DOHH2 (cell line): ENCODE data around the gene NRDE2.

ENCODE experiments used
- H3F3A ChIP-seq: fragments of 200-600 bp; sonication (generic), shearing (Covaris generic); 2 replicates; pipeline ENCODE4 v1.6.0; 2016; ENCODE audit warnings: antibody characterized with exemption, mild to moderate bottlenecking; ENCODE audit not compliant: control insufficient read depth, insufficient read depth
- H3K27ac ChIP-seq: fragments of 200-600 bp; sonication (generic); 2 replicates; pipeline ENCODE4 v1.5.1; 2014; ENCODE audit warnings: low read depth, mild to moderate bottlenecking, low read length, moderate library complexity
- H3K27me3 ChIP-seq: fragments of 200-600 bp; sonication (generic); 2 replicates; pipeline ENCODE4 v1.6.1; 2014; ENCODE audit warnings: mild to moderate bottlenecking, low read length, mixed read lengths; ENCODE audit not compliant: control insufficient read depth
- H3K36me3 ChIP-seq: fragments of 200-600 bp; sonication (generic); 2 replicates; pipeline ENCODE4 v1.6.1; 2014; ENCODE audit warnings: mild to moderate bottlenecking, low read length, moderate library complexity, mixed read lengths; ENCODE audit not compliant: control insufficient read depth
- H3K4me1 ChIP-seq: fragments of 200-600 bp; sonication (generic); 2 replicates; pipeline ENCODE4 v1.6.1; 2014; ENCODE audit warnings: mild to moderate bottlenecking, low read length, mixed read lengths; ENCODE audit not compliant: control insufficient read depth
- H3K4me2 ChIP-seq: fragments of 200-600 bp; sonication (generic); 2 replicates; pipeline ENCODE4 v1.6.0; 2014; ENCODE audit warnings: mild to moderate bottlenecking, low read length, moderate library complexity
- H3K4me3 ChIP-seq: fragments of 200-600 bp; sonication (generic); 2 replicates; pipeline ENCODE4 v1.5.1; 2014; ENCODE audit warnings: mild to moderate bottlenecking, low read length, mixed read lengths
- H3K79me2 ChIP-seq: fragments of 200-600 bp; sonication (generic); 2 replicates; pipeline ENCODE4 v1.6.1; 2014; ENCODE audit warnings: mild to moderate bottlenecking, low read length, mixed read lengths; ENCODE audit not compliant: control insufficient read depth
- H3K9me2 ChIP-seq: fragments of 200-600 bp; sonication (generic); replicated peaks from 2 replicates; pipeline ENCODE4 v1.6.1; 2014; ENCODE audit warnings: mild to moderate bottlenecking, low read length, mixed read lengths; ENCODE audit not compliant: control insufficient read depth
- H3K9me3 ChIP-seq: fragments of 200-600 bp; sonication (generic); 2 replicates; pipeline ENCODE4 v1.6.1; 2014; ENCODE audit warnings: antibody characterized with exemption, low read length, mixed read lengths; ENCODE audit not compliant: control insufficient read depth, insufficient read depth
- H4K20me1 ChIP-seq: fragments of 200-600 bp; sonication (generic); 2 replicates; pipeline ENCODE4 v1.6.0; 2014; ENCODE audit warnings: low read depth, mild to moderate bottlenecking, antibody characterized with exemption, low read length, moderate library complexity; ENCODE audit not compliant: control insufficient read depth, insufficient read depth
- EZH2phosphoT487 ChIP-seq: fragments of 200-600 bp; sonication (generic); IDR thresholded peaks from 2 replicates; pipeline ENCODE4 v1.6.1; 2017; ENCODE audit warnings: borderline replicate concordance, mild to moderate bottlenecking, antibody characterized with exemption, low read length, moderate library complexity, mixed read lengths
- TF ChIP-seq, protein P1 (sequence below): fragments of 200-600 bp; sonication (generic); IDR thresholded peaks from one replicate; pipeline ENCODE4 v1.5.1; 2014; ENCODE audit warnings: antibody characterized with exemption, mild to moderate bottlenecking, low read depth, low read length; ENCODE audit not compliant: poor library complexity, severe bottlenecking

The NRDE2 gene

DNA sequence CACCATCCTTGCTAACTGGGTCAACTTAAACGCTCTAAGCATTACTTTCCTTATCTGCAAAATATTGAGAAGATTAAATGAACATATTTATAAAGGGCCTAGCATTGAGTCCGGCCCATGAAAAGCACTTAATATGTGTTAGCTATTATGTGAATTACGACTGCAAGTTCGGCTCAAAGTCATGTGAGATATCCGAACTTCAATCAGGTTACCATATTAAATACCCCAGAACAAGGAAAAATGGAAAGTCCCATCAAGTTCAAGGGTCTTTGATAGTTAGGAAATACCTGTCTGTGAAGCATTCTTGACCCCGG lies 487 bp upstream of the NRDE2 start:
- peak overlapping the region; percentile 90 for H3K4me3 ChIP-seq
- H3K9me3 ChIP-seq: no peaks in the 10 kb centered on the region
- peaks cover 39% of the 10 kb centered on the region for H3K79me2 ChIP-seq
- H3K27me3 ChIP-seq: peaks cover 15% of the 10 kb centered on the region
- no peaks in the 10 kb centered on the region for H4K20me1 ChIP-seq
- no peak overlapping the region for H3K27ac ChIP-seq
- peak overlapping the region; percentile 85 for H3K4me2 ChIP-seq
- H3K4me1 ChIP-seq: peaks cover 16% of the 10 kb centered on the region
- no peaks in the 10 kb centered on the region for H3K36me3 ChIP-seq
- H3F3A ChIP-seq: no peaks in the 10 kb centered on the region
- H3K9me2 ChIP-seq: no peaks in the 10 kb centered on the region
- no peak for TF ChIP-seq EZH2phosphoT487
- TF ChIP-seq, protein P1, sequence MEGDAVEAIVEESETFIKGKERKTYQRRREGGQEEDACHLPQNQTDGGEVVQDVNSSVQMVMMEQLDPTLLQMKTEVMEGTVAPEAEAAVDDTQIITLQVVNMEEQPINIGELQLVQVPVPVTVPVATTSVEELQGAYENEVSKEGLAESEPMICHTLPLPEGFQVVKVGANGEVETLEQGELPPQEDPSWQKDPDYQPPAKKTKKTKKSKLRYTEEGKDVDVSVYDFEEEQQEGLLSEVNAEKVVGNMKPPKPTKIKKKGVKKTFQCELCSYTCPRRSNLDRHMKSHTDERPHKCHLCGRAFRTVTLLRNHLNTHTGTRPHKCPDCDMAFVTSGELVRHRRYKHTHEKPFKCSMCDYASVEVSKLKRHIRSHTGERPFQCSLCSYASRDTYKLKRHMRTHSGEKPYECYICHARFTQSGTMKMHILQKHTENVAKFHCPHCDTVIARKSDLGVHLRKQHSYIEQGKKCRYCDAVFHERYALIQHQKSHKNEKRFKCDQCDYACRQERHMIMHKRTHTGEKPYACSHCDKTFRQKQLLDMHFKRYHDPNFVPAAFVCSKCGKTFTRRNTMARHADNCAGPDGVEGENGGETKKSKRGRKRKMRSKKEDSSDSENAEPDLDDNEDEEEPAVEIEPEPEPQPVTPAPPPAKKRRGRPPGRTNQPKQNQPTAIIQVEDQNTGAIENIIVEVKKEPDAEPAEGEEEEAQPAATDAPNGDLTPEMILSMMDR: no peak

DNA sequence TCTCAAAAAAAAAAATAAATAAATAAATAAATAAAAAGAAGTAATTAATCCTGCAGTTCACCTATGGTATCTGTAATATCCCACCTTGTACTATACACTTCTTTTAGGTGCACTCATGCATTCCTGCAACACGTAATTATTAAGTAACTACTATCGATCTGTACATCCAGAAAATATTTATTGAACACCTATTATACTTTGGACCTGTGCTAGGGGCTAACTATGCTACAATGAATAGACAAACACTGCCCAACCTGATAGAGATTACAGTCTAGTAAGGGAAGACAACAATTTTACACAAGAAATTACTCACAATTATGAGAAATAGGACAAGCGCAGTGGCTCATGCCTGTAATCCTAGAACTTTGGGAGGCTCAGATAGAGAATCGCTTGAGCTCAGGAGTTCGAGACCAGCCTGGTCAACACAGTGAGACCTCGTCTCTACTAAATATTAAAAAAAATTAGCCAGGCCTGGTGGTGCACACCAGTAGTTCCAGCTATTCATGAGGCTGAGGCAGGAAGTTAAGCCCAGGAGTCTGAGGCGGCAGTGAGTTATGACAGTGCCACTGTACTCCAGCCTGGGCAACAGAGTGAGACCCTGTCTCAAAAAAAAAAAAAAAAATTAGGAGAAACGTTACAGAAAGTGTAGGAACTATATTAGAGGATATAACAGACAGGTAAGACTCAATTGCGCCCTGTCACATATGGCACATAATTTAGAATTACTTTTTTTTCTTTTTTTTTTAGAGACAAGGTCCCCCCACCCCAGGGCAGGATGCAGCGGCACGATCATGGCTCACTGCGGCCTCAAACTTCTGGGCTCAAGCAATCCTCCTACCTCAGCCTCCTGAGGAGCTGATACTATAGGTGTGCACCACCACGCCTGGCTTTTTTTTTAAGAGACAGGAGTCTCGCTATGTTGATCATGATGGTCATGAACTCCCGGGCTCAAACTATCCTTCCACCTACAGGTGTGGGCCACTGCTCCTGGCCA lies 1.2 kb downstream of the NRDE2 start:
- TF ChIP-seq, protein P1: no peak
- TF ChIP-seq EZH2phosphoT487: no peak

DNA sequence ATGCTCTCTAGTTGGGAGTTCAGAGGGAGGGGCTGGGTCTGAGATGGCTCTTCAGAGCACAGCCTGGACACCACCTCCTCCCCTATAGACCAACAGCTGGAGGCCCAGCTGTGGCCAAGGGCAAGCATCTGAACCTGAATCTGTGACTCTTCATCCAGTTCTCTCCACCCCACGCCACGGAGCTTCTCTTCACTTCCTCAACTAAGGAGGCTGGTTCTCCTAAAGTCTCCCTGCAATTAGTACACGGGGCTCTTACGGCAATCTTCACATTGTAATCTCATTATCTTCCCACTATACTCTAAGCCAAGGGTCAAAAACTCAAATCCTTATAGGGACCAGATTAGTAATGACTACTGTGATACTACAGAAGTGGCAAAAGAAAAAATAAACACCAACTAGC lies 9.8 kb downstream of the NRDE2 start:
- peaks cover 55% of the 10 kb centered on the region for H3K79me2 ChIP-seq

More for the DNA sequence above, 1.2 kb downstream of the NRDE2 start:
- Histone ChIP-seq H3K4me1 (peaks cover 16% of the 10 kb centered on the region), H3K9me3 (no peaks in the 10 kb centered on the region), H3K36me3 (no peaks in the 10 kb centered on the region), H3K4me2 (peak overlapping the region; percentile 85), H3F3A (no peaks in the 10 kb centered on the region), H3K4me3 (peak overlapping the region; percentile 90), H4K20me1 (no peaks in the 10 kb centered on the region), H3K27me3 (peaks cover 2% of the 10 kb centered on the region; the same call in 1 of the 2 replicates), H3K27ac (peak overlapping the region; percentile 61), H3K79me2 (peaks cover 52% of the 10 kb centered on the region), H3K9me2 (no peaks in the 10 kb centered on the region)

More for the DNA sequence above, 9.8 kb downstream of the NRDE2 start:
- Histone ChIP-seq H3K9me2 (no peaks in the 10 kb centered on the region), H3K4me1 (0 out of 2 replicates have a peak, but pooled peaks cover 3% of the 10 kb centered on the region), H3F3A (no peaks in the 10 kb centered on the region), H3K27me3 (no peaks in the 10 kb centered on the region), H3K4me2 (no peak overlapping the region), H3K4me3 (no peak overlapping the region), H4K20me1 (no peaks in the 10 kb centered on the region; the same call in 1 of the 2 replicates), H3K36me3 (peaks cover 6% of the 10 kb centered on the region; the same call in 1 of the 2 replicates), H3K27ac (no peak overlapping the region), H3K9me3 (no peaks in the 10 kb centered on the region)
- no peak for TF ChIP-seq EZH2phosphoT487
- TF ChIP-seq, protein P1: no peak
